SHP77 treated with DMSO at 0.1 percent for 48 hours (cell line): ENCODE measurements around the gene KMT2B.

ENCODE experiments used
- DNase-seq: peaks from one replicate; lab custom pipeline; 2025; lab: John Stamatoyannopoulos, UW

KMT2B gene

GRCh38 chr19:35725216-35725861, 7.5 kb downstream of the KMT2B start:
- no peak for DNase-seq

- DNase-seq, result no peak
Observed at GRCh38 chr19:35727053-35727955, 9.5 kb downstream of the KMT2B start.

- DNase-seq, result no peak
Observed at GRCh38 chr19:35727956-35728706, 10.3 kb downstream of the KMT2B start.

- DNase-seq, result no peak
Observed at GRCh38 chr19:35729021-35729420, 11.2 kb downstream of the KMT2B start.

GRCh38 chr19:35729763-35730162, 12.0 kb downstream of the KMT2B start:
- DNase-seq, result no peak

- no peak for DNase-seq
Observed at GRCh38 chr19:35730326-35730725, 12.5 kb downstream of the KMT2B start.

GRCh38 chr19:35731353-35731752, 13.6 kb downstream of the KMT2B start:
- no peak for DNase-seq

- no peak for DNase-seq
Observed at GRCh38 chr19:35731779-35732405, 14.1 kb downstream of the KMT2B start.

GRCh38 chr19:35732540-35733179, 14.9 kb downstream of the KMT2B start:
- DNase-seq, result no peak

GRCh38 chr19:35733180-35734125, 15.7 kb downstream of the KMT2B start:
- DNase-seq, result no peak

GRCh38 chr19:35734273-35734672, 16.5 kb downstream of the KMT2B start:
- no peak for DNase-seq

GRCh38 chr19:35734889-35735288, 17.1 kb downstream of the KMT2B start:
- no peak for DNase-seq

- DNase-seq, result no peak
Observed at GRCh38 chr19:35736913-35737886, 19.4 kb downstream of the KMT2B start.

GRCh38 chr19:35738021-35738886, 20.5 kb downstream of the KMT2B start:
- no peak for DNase-seq

GRCh38 chr19:35738887-35739229, 21.1 kb downstream of the KMT2B start:
- no peak for DNase-seq

GRCh38 chr19:35739275-35740107, 21.7 kb downstream of the KMT2B start:
- no peak for DNase-seq

GRCh38 chr19:35740108-35740422, 22.3 kb downstream of the KMT2B start:
- DNase-seq, result no peak
